ENCODE measurements around the gene ATXN1. TPM values are rescaled to one million over a fixed set of nuclear protein-coding genes. Genes with fewer than 3 reads are reported as not detected.

The ATXN1 gene
- total RNA-seq, 1 donor from 2014 or later: 33.7 TPM

GRCh38 chr6:16691324-16691723 is 69.9 kb downstream of the ATXN1 start:
- no peak overlapping the region for H3K4me3 Mint-ChIP-seq
- no peaks in the 10 kb centered on the region for H3K9me3 Mint-ChIP-seq
- no peak overlapping the region for H3K27ac Mint-ChIP-seq
- DNase-seq (ENCODE audit: extremely low spot score, unreplicated experiment): no peak
- H3K27me3 Mint-ChIP-seq: no peaks in the 10 kb centered on the region
- H3K36me3 Mint-ChIP-seq: no peaks in the 10 kb centered on the region
- no peak for TF ChIP-seq CTCF (conservative IDR thresholded peaks at IDR 0.05)
- H3K4me1 Mint-ChIP-seq (ENCODE audit: unreplicated experiment): no peaks in the 10 kb centered on the region

DNA sequence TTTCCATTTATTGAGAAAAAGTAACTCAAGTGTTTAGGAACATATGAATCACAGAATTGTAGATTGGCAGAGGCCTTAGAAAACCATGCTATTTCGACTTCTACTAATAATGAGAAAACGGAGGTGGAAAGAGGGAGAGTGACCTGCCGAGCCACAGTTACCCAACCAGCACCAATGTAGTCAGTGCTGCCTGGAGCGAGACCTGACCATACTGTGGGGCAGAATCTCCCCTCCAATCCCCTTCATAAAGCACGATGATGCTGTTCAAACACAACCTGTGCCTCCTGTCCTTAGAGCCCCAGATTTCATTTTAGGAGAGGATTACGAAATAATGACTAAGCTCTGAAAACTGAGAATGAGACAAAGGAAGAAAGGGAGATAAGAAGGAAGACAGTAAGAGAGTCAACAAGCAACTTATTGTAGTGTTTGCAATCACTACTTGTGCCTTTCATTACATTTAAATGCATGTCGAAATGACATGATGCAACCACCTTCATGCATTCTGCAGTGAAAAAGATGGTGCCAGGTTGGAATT is 70.6 kb downstream of the ATXN1 start:
- H3K27ac Mint-ChIP-seq: no peak overlapping the region
- no peaks in the 10 kb centered on the region for H3K4me1 Mint-ChIP-seq (ENCODE audit: unreplicated experiment)
- TF ChIP-seq CTCF (conservative IDR thresholded peaks at IDR 0.05): no peak

GRCh38 chr6:16689788-16690607 is 71.3 kb downstream of the ATXN1 start:
- Mint-ChIP-seq H3K4me3 (no peak overlapping the region), H3K36me3 (no peaks in the 10 kb centered on the region), H3K27ac (no peak overlapping the region), H3K9me3 (no peaks in the 10 kb centered on the region), H3K27me3 (no peaks in the 10 kb centered on the region), H3K4me1 (ENCODE audit: unreplicated experiment) (no peaks in the 10 kb centered on the region)
- no peak for TF ChIP-seq CTCF (conservative IDR thresholded peaks at IDR 0.05)
- no peak for DNase-seq (ENCODE audit: extremely low spot score, unreplicated experiment)

More for the DNA sequence above, 70.6 kb downstream of the ATXN1 start:
- no peak for DNase-seq (ENCODE audit: extremely low spot score, unreplicated experiment)
- H3K27me3 Mint-ChIP-seq: no peaks in the 10 kb centered on the region
- no peak overlapping the region for H3K4me3 Mint-ChIP-seq
- H3K36me3 Mint-ChIP-seq: no peaks in the 10 kb centered on the region
- no peaks in the 10 kb centered on the region for H3K9me3 Mint-ChIP-seq

- no peaks in the 10 kb centered on the region for H3K36me3 Mint-ChIP-seq
- no peak overlapping the region for H3K4me3 Mint-ChIP-seq
- peaks cover 3% of the 10 kb centered on the region for H3K4me1 Mint-ChIP-seq (ENCODE audit: unreplicated experiment)
- no peak for TF ChIP-seq CTCF (conservative IDR thresholded peaks at IDR 0.05)
- DNase-seq (ENCODE audit: extremely low spot score, unreplicated experiment): no peak
- H3K9me3 Mint-ChIP-seq: no peaks in the 10 kb centered on the region
- no peaks in the 10 kb centered on the region for H3K27me3 Mint-ChIP-seq
- peak overlapping the region; percentile 10 for H3K27ac Mint-ChIP-seq
These were observed 72.2 kb downstream of the ATXN1 start for GRCh38 chr6:16688984-16689636.

DNA sequence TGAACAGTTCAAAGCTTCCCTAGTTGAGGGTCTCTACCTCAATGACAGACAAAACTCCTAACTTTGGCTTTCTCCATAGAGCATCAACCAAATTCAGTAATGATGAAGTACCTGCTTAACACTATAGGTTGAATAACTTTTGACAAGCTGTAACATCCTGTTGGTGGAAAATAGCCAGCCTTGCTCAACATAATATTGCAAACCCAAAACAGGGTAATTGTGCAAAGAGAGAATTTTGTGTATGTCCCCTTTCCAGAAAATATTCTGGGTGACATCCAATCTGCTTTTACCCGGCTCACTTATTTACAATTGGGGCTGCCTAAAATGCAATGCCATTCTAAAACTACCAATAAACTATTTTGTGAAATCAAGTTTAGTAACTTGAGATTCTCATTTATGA is 72.8 kb downstream of the ATXN1 start:
- H3K27ac Mint-ChIP-seq: no peak overlapping the region
- H3K36me3 Mint-ChIP-seq: no peaks in the 10 kb centered on the region
- no peaks in the 10 kb centered on the region for H3K9me3 Mint-ChIP-seq
- H3K4me1 Mint-ChIP-seq (ENCODE audit: unreplicated experiment): peaks cover 10% of the 10 kb centered on the region
- no peak for TF ChIP-seq CTCF (conservative IDR thresholded peaks at IDR 0.05)
- no peaks in the 10 kb centered on the region for H3K27me3 Mint-ChIP-seq
- H3K4me3 Mint-ChIP-seq: no peak overlapping the region
- DNase-seq (ENCODE audit: extremely low spot score, unreplicated experiment): no peak
